HAP-1 (cell line): ENCODE measurements around the gene SOX6.
A peak's percentile ranks its signal among the peaks of the same experiment; 100 is the strongest.
"Not testable (repeated sequence)": the region's sequence is repeated elsewhere in the genome, so short reads cannot be mapped to it uniquely, and the experiment has no call there.

Experiments
- DNase-seq, 2 experiments: peaks; one replicate each; pipeline ENCODE4 v3.0.0-alpha.2; 2016 to 2020; ENCODE audit warnings: low spot score in 2 of 2
- H3K27me3 ChIP-seq: fragments of 250-450 bp; sonication (Bioruptor Pico); 2 replicates; pipeline ENCODE4 v1.5.1; 2020; ENCODE audit warnings: low read depth, mild to moderate bottlenecking, moderate library complexity
- H3K36me3 ChIP-seq: fragments of 250-450 bp; sonication (Bioruptor Pico); replicated peaks from 2 replicates; pipeline ENCODE4 v1.5.1; 2020; ENCODE audit warnings: mild to moderate bottlenecking
- H3K4me1 ChIP-seq: fragments of 250-450 bp; sonication (Bioruptor Pico); 2 replicates; pipeline ENCODE4 v1.5.1; 2020; ENCODE audit warnings: mild to moderate bottlenecking
- H3K4me3 ChIP-seq: fragments of 250-450 bp; sonication (Bioruptor Pico); 2 replicates; pipeline ENCODE4 v1.5.1; 2020; ENCODE audit warnings: mild to moderate bottlenecking, moderate library complexity
- H3K9me3 ChIP-seq: fragments of 250-450 bp; sonication (Bioruptor Pico); 2 replicates; pipeline ENCODE4 v1.5.1; 2020; ENCODE audit warnings: mild to moderate bottlenecking, moderate library complexity
- in situ Hi-C: fragments of 300-500 bp; cut with MboI; formaldehyde crosslinking; loops from 3 replicates; pipeline ENCODE4 v1.14.3; 2020; ENCODE audit warnings: low sequenced_read_pairs, inconsistent platforms, mixed read lengths

The SOX6 gene

GRCh38 chr11:16149476-16149875 lies 206.9 kb downstream of the SOX6 start:
- Histone ChIP-seq H3K9me3 (no peaks in the 10 kb centered on the region), H3K27me3 (no peaks in the 10 kb centered on the region), H3K4me1 (peaks cover 18% of the 10 kb centered on the region), H3K4me3 (no peak overlapping the region), H3K36me3 (no peaks in the 10 kb centered on the region)
- DNase-seq: no peak
- in situ Hi-C loops: no loop called here

GRCh38 chr11:16148301-16148931 lies 207.9 kb downstream of the SOX6 start:
- no peaks in the 10 kb centered on the region for H3K9me3 ChIP-seq
- peaks cover 18% of the 10 kb centered on the region for H3K4me1 ChIP-seq
- no peak overlapping the region for H3K4me3 ChIP-seq
- H3K36me3 ChIP-seq: no peaks in the 10 kb centered on the region
- H3K27me3 ChIP-seq: no peaks in the 10 kb centered on the region
- peak; percentile 66 to 73 for DNase-seq
- in situ Hi-C loops: no loop called here

GRCh38 chr11:16146980-16147379 lies 209.4 kb downstream of the SOX6 start:
- H3K27me3 ChIP-seq, H3K36me3 ChIP-seq, H3K9me3 ChIP-seq, H3K4me3 ChIP-seq, in situ Hi-C loops, DNase-seq: not testable (repeated sequence)
- H3K4me1 ChIP-seq: peaks cover 18% of the 10 kb centered on the region

- H3K4me1 ChIP-seq, in situ Hi-C loops, H3K9me3 ChIP-seq, H3K27me3 ChIP-seq, H3K4me3 ChIP-seq, DNase-seq, H3K36me3 ChIP-seq: not testable (repeated sequence)
Measured at GRCh38 chr11:16141614-16142013, 214.7 kb downstream of the SOX6 start.

GRCh38 chr11:16141162-16141561 lies 215.2 kb downstream of the SOX6 start:
- H3K36me3 ChIP-seq, DNase-seq, H3K27me3 ChIP-seq, in situ Hi-C loops, H3K4me1 ChIP-seq, H3K4me3 ChIP-seq, H3K9me3 ChIP-seq: not testable (repeated sequence)

- Histone ChIP-seq H3K4me1 (no peaks in the 10 kb centered on the region), H3K9me3 (no peaks in the 10 kb centered on the region), H3K4me3 (no peak overlapping the region), H3K36me3 (no peaks in the 10 kb centered on the region), H3K27me3 (no peaks in the 10 kb centered on the region)
- in situ Hi-C loops: no loop called here
- DNase-seq: no peak
Measured at GRCh38 chr11:16136792-16137390, 219.5 kb downstream of the SOX6 start.

GRCh38 chr11:16133867-16134266 lies 222.5 kb downstream of the SOX6 start:
- Histone ChIP-seq H3K4me3 (no peak overlapping the region), H3K27me3 (no peaks in the 10 kb centered on the region), H3K36me3 (no peaks in the 10 kb centered on the region), H3K9me3 (no peaks in the 10 kb centered on the region), H3K4me1 (no peaks in the 10 kb centered on the region)
- in situ Hi-C loops: no loop called here
- no peak for DNase-seq

- peaks cover 3% of the 10 kb centered on the region; the same call in 1 of the 2 replicates for H3K4me1 ChIP-seq
- H3K36me3 ChIP-seq: no peaks in the 10 kb centered on the region
- H3K27me3 ChIP-seq: no peaks in the 10 kb centered on the region
- in situ Hi-C loops: no loop called here
- DNase-seq: no peak
- no peaks in the 10 kb centered on the region for H3K9me3 ChIP-seq
- H3K4me3 ChIP-seq: no peak overlapping the region
Measured at GRCh38 chr11:16127732-16128131, 228.6 kb downstream of the SOX6 start.

- H3K36me3 ChIP-seq: no peaks in the 10 kb centered on the region
- DNase-seq: peak in 1 of 2 experiments; percentile 20
- no peak overlapping the region for H3K4me3 ChIP-seq
- no peaks in the 10 kb centered on the region for H3K9me3 ChIP-seq
- peaks cover 3% of the 10 kb centered on the region; the same call in 1 of the 2 replicates for H3K4me1 ChIP-seq
- in situ Hi-C loops: no loop called here
- no peaks in the 10 kb centered on the region for H3K27me3 ChIP-seq
Measured at GRCh38 chr11:16126362-16126761, 230.0 kb downstream of the SOX6 start.

GRCh38 chr11:16125796-16126195 lies 230.6 kb downstream of the SOX6 start:
- no peaks in the 10 kb centered on the region for H3K36me3 ChIP-seq
- in situ Hi-C loops: no loop called here
- no peak overlapping the region for H3K4me3 ChIP-seq

GRCh38 chr11:16124390-16124789 lies 232.0 kb downstream of the SOX6 start:
- Histone ChIP-seq H3K27me3 (no peaks in the 10 kb centered on the region), H3K4me3 (no peak overlapping the region), H3K4me1 (peaks cover 3% of the 10 kb centered on the region; the same call in 1 of the 2 replicates), H3K9me3 (no peaks in the 10 kb centered on the region), H3K36me3 (no peaks in the 10 kb centered on the region)
- in situ Hi-C loops: no loop called here
- no peak for DNase-seq

More at GRCh38 chr11:16125796-16126195, 230.6 kb downstream of the SOX6 start:
- Histone ChIP-seq H3K4me1 (peaks cover 3% of the 10 kb centered on the region; the same call in 1 of the 2 replicates), H3K9me3 (no peaks in the 10 kb centered on the region), H3K27me3 (no peaks in the 10 kb centered on the region)
- DNase-seq: no peak

GRCh38 chr11:16121853-16122252 lies 234.5 kb downstream of the SOX6 start:
- Histone ChIP-seq H3K36me3 (no peaks in the 10 kb centered on the region), H3K9me3 (no peaks in the 10 kb centered on the region), H3K4me1 (peaks cover 3% of the 10 kb centered on the region; the same call in 1 of the 2 replicates), H3K4me3 (no peak overlapping the region), H3K27me3 (no peaks in the 10 kb centered on the region)
- no peak for DNase-seq
- in situ Hi-C loops: no loop called here

GRCh38 chr11:16120008-16120407 lies 236.3 kb downstream of the SOX6 start:
- H3K9me3 ChIP-seq: no peaks in the 10 kb centered on the region
- no peak overlapping the region for H3K4me3 ChIP-seq
- no peak for DNase-seq
- no peaks in the 10 kb centered on the region for H3K27me3 ChIP-seq
- no peaks in the 10 kb centered on the region for H3K4me1 ChIP-seq
- no peaks in the 10 kb centered on the region for H3K36me3 ChIP-seq
- in situ Hi-C loops: no loop called here

GRCh38 chr11:16117989-16118756 lies 238.2 kb downstream of the SOX6 start:
- Histone ChIP-seq H3K4me1 (no peaks in the 10 kb centered on the region), H3K4me3 (no peak overlapping the region), H3K9me3 (no peaks in the 10 kb centered on the region), H3K36me3 (no peaks in the 10 kb centered on the region), H3K27me3 (no peaks in the 10 kb centered on the region)
- no peak for DNase-seq
- in situ Hi-C loops: no loop called here
